ENCODE measurements around the gene SLC7A5.

DNA sequence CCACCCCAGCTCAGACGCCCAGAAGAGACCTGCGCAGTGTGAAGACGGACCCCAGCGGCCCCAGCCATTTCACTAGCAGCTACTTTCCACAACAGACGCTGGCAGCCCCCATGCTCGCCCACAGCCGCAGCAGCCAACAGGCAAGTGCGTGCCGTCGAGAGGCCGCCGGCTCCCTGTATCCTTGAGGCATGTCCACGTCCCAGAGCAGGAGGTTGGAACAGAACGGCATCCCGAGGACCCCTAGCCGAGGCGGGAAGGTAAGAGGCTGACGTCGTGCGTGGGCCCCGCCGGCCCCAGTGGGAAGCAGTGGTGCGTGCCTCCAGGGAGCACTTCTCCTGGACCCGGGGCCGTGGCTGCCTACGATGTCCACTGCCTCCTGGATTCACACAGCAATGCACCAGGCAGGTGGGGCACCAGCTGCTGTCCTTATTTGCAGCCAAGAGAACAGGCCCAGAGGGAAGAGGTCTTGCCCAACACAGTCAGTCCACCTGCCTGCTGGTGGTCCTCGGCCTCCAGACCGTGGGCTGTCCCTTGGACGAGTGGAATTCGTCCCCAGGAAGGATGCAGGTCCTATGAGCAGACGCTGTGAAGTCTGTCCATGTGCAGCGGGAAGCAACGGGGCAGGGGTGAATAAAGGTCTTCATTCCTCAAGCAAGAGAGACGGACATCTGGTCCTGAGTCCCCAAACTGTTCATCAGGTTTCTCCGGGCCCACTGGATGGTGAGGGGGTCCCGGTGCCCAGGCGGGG lies 38.5 kb downstream of the SLC7A5 start:
- TF ChIP-seq, protein P1, sequence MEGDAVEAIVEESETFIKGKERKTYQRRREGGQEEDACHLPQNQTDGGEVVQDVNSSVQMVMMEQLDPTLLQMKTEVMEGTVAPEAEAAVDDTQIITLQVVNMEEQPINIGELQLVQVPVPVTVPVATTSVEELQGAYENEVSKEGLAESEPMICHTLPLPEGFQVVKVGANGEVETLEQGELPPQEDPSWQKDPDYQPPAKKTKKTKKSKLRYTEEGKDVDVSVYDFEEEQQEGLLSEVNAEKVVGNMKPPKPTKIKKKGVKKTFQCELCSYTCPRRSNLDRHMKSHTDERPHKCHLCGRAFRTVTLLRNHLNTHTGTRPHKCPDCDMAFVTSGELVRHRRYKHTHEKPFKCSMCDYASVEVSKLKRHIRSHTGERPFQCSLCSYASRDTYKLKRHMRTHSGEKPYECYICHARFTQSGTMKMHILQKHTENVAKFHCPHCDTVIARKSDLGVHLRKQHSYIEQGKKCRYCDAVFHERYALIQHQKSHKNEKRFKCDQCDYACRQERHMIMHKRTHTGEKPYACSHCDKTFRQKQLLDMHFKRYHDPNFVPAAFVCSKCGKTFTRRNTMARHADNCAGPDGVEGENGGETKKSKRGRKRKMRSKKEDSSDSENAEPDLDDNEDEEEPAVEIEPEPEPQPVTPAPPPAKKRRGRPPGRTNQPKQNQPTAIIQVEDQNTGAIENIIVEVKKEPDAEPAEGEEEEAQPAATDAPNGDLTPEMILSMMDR (IDR thresholded peaks at IDR 0.05; ENCODE audit: extremely low read depth in 1 of 2, insufficient read depth in 1 of 2, low read depth in 1 of 2, low read length in 2 of 2), result no peak
- TF ChIP-seq POLR2AphosphoS5 (IDR thresholded peaks at IDR 0.05; ENCODE audit: insufficient read depth, low read depth, low read length) (no peak), GATA2 (IDR thresholded peaks at IDR 0.05; ENCODE audit: insufficient read depth, insufficient read length, low read depth, low read length) (no peak), EZH2 (IDR thresholded peaks at IDR 0.05; ENCODE audit: borderline replicate concordance, low read depth, low read length, severe bottlenecking) (no peak), POLR2A (IDR thresholded peaks at IDR 0.05; ENCODE audit: low read depth, low read length) (no peak)
- TF ChIP-seq, protein P2, sequence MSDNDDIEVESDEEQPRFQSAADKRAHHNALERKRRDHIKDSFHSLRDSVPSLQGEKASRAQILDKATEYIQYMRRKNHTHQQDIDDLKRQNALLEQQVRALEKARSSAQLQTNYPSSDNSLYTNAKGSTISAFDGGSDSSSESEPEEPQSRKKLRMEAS (IDR thresholded peaks at IDR 0.05; ENCODE audit: insufficient read depth, insufficient read length), result no peak
